Fibroblast of the conjunctiva (primary cell): Measurements from ENCODE around the gene EFNA3.
A peak's percentile ranks its signal among the peaks of the same experiment; 100 is the strongest.

Source experiments
- DNase-seq: peaks from one replicate; pipeline ENCODE4 v3.0.0-alpha.2; 2010; ENCODE audit warnings: low read depth

The EFNA3 gene

DNA sequence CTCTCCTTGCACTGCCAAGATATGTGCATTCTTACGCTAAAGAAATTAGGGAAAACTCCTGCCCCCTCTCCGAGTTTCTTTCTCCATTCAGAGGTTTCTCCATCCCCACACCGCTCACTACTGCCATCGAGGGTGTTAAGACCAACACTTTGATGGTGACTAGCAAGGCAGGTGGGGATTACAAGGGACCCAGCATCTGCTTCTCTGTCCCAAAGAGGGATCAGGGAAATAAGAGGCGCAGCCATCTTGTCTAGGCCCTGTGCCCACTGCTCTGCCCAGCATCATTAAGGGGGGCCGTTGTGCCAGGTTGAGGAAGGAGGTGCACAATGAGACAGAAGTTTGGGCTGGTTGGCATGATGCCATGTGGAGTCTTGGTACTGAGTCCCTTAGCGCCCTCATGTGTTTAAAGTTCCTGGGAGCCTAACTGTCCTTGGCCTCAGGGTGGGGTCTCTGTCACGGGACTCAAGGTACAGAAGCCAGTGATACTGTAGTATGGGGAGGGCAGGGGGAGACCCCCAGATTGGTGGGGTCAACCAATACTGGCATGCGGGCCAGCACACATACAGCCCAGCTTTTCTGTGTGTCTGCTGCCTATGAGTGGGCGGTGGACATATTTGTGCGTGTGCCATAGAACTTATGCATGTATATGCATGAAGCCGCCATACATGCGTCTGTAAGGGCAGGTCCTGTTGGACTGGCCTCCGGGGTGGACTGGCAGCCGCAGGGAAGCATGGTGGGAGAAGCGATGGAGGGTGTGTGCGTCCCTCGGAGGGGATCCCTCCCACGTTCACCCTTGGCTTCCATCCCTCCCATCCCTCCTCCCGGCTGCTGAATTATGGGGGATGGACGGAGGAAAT is 5.5 kb downstream of the EFNA3 start:
- DNase-seq = no peak

DNA sequence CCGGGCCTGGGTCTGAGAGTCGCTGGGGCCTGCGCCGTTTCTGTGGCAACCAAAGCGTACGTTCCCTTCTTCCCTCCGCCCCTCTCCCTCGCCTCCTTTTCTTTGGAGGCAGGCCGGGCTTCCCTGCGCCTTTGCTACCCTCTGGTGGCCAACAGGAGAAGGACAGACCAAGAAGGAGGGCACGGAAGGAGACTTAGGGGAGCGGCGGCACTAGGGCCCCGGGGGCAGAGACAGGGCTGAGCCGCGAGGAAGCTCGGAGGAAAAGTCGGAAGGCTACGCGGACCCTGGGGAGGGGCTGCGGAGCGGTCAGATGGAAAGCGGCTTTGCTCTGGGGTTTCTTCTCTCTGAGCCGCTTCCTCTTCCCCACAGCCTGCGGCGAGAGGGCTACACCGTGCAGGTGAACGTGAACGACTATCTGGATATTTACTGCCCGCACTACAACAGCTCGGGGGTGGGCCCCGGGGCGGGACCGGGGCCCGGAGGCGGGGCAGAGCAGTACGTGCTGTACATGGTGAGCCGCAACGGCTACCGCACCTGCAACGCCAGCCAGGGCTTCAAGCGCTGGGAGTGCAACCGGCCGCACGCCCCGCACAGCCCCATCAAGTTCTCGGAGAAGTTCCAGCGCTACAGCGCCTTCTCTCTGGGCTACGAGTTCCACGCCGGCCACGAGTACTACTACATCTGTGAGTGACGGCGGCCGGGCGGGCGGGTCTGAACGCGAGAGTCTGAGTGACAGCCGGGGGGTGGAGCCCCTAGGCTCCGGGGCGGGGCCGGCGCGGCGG is 6.3 kb downstream of the EFNA3 start:
- DNase-seq = peak; percentile 89

DNA sequence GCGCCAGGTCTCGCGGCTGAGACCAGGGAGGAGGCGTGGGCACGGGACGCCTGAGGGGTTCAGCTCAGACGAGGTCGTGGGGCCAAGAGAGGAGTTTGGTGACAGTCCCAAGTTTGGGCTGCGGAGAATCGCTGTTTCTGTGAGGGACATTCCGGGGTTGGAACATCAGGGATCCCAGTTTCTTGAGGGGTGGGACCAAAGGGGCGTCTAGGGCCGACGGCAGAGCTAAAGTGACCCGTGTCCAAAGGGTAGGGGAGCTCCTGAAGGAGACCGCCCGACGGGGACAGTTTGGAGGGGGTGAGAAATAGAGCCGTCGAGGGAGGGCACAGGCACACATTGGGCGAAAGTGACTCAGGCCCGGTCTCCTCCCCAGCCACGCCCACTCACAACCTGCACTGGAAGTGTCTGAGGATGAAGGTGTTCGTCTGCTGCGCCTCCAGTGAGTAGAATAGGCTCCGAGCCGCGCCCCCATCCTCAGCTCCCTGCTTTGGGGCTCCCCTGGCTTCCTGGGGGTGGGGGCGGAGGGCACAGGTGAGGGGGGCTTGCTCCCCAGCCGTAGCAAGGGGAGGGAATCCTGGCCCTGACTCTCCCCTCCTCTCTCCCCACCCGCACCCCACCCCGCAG is 7.0 kb downstream of the EFNA3 start:
- DNase-seq = no peak

DNA sequence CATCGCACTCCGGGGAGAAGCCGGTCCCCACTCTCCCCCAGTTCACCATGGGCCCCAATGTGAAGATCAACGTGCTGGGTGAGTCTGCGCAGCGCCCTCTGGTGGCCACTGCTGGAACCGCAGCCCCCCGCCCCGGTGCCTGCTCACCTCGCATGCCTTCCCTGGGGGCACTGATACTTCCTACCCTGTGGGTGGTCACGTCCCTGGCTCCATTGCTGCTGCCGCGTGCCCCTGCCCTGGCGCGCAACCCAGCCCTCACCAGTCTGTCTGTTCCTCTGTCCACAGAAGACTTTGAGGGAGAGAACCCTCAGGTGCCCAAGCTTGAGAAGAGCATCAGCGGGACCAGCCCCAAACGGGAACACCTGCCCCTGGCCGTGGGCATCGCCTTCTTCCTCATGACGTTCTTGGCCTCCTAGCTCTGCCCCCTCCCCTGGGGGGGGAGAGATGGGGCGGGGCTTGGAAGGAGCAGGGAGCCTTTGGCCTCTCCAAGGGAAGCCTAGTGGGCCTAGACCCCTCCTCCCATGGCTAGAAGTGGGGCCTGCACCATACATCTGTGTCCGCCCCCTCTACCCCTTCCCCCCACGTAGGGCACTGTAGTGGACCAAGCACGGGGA is 7.6 kb downstream of the EFNA3 start:
- no peak for DNase-seq

DNA sequence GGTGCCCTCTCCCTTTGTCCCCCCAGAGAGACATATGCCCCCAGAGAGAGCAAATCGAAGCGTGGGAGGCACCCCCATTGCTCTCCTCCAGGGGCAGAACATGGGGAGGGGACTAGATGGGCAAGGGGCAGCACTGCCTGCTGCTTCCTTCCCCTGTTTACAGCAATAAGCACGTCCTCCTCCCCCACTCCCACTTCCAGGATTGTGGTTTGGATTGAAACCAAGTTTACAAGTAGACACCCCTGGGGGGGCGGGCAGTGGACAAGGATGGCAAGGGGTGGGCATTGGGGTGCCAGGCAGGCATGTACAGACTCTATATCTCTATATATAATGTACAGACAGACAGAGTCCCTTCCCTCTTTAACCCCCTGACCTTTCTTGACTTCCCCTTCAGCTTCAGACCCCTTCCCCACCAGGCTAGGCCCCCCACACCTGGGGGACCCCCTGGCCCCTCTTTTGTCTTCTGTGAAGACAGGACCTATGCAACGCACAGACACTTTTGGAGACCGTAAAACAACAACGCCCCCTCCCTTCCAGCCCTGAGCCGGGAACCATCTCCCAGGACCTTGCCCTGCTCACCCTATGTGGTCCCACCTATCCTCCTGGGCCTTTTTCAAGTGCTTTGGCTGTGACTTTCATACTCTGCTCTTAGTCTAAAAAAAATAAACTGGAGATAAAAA is 8.4 kb downstream of the EFNA3 start:
- no peak for DNase-seq

DNA sequence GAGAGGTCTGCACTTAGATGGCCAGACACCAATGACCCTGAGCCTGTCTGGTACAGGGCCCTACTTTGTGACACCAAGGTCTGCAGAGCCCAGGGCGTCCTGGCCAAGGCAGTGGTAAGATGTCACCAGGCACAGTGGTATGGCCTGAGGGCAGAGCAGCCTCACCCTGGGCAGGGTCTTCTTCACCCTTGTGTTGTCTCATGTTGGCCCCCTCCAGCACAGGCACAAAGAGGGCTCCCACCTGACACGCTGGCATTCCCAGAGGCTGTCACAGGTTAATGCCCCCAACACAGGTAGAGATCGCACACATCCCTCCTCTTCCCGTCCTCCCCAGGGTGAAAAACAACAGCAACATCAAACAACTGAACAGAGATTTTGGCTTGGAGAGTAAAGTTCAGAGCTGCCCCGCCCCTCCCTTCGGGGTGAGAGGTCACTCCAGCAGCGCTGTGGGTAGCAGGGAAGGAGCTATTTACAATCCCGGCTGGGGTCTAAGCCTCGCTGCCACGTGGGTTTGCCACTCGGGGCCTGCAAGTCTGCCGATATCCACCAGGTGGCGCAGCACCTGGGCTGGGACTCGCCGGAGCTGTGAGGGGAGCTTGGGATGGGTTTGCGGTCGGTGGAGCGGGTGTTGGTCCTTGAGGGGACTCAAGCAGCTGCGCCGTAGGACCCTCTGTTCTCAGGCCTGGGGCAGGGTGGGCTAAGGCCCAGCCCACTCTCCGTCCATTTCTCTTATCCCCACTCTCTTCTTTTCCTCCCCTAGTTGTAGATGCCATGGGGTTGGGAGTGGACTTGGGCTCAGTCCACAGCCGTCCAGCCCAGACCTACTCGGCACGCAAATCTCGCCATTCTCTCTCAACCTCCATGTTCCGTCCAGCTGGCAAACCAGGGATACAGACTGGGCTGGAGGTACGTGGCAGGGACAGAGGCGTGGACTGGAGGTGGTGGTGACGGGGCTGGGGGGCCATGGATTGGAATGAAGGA is 12.7 kb downstream of the EFNA3 start:
- peak; percentile 45 for DNase-seq

DNA sequence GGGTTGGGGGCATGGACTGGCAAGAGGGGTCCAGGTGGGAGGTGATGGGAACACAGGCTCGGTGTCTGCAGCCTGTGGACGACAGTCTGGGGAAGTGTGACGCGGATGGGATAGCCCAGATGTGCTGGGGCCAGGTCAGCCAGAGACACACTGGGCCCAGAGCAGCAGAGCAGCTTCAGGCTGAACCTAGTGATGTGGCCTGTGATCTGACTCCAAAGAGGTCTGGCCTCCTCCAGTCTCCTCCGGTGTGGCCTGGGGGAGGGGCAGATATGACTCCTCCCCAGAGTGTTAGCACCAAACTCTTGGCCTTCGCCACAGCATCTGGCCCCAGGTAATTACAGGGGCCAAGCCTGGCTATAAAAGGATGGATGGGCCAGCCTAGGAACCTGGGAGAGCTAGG is 13.5 kb downstream of the EFNA3 start:
- DNase-seq = no peak

DNA sequence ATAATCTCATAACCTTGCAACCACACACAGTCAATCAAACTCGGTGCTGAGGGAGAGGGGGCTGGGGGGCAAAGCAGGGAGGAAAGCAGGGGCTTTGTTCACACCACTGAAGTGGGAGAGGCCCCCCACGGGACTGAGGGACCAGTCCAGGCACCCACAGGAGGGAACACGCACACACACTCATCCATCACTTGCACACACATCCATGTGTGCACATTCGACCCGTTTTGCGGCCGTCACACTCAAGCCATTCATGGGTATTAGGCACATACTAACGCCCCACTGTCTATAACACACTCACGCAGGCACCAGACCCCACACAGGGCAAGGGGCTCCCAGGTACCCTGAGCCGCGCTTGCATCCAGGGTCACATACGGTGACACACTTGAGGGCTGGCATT is 14.0 kb downstream of the EFNA3 start:
- no peak for DNase-seq

DNA sequence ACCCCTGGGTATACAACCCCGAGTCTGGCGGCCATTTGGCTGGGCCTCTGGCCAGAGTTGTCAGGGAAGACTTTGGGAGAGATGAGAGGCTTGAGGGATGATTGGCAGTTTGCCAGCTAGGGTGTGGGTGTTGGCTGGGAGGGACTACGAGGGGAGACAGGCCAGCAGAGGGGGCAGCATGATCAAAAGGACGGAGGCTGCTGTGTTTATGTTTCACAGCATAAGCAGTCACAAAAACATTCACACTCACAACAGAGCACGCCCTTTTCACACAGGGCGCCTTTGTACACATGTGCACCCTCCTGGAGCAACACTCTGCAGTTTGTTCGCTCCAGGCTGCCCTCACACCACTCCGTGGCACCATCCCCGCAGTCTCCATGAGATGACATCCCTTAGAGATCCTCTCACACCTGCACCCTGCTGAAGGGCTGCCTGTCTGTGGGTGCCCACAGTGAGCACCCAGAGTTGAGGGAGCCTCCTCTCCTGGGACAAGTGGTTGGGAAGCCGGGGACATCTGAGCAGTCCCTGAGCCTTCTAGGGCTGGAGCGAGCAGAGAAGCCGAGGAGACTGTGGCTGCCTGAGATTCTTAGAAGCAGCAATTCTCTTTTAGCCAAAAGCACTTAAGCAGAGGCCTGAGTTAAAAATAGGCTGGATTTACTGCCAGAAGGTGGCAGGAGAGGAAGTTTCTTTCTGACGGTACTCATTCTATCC is 15.4 kb downstream of the EFNA3 start:
- peak; percentile 27 for DNase-seq

DNA sequence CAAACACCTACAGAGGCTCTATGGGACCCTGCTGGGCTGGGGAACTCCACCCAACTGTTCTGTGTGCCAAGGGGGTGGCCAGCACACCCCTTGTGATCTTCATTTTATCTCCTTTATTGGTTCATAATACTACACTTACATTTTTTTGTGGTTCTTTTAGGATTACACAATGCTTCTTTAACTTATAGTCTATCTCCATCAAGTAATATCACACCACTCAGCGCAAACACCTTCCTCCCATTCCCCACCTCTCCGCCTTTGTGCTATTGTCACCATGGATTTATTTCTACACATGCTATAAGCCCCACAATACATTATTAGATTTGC is 15.9 kb downstream of the EFNA3 start:
- DNase-seq = no peak

DNA sequence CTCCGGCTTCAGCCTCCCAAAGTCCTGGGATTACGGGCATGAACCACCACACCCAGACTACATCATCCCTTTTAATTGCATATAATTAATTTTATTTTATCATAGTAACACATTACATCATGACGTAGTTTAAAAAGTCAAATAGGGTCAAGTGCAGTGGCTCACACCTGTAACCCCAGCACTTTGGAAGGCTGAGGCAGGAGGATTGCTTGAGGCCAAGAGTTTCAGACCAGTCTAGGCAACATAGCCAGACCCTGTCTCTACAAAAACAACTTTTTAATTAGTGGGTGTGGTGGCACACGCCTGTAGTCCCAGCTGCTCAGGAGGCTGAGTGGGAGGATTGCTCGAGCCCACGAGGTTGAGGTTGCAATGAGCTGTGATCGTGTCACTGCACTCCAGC is 20.7 kb downstream of the EFNA3 start:
- DNase-seq = no peak

DNA sequence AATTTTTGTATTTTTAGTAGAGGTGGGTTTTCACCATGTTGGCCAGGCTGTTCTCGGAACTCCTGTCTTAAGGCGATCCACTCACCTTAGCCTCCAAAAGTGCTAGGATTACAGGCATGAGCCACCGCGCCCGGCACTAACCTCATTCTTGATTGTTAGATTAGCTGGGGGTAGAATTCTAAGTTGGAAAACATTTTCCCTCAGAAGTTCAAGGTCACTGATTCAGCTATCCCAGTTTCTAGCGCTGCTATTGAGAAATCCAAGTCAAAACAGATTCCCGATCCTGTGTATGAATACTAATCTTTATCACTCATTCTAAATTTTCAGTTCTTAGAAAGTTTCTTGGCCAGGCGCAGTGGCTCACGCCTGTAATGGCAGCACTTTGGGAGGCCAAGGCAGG is 24.7 kb downstream of the EFNA3 start:
- no peak for DNase-seq

DNA sequence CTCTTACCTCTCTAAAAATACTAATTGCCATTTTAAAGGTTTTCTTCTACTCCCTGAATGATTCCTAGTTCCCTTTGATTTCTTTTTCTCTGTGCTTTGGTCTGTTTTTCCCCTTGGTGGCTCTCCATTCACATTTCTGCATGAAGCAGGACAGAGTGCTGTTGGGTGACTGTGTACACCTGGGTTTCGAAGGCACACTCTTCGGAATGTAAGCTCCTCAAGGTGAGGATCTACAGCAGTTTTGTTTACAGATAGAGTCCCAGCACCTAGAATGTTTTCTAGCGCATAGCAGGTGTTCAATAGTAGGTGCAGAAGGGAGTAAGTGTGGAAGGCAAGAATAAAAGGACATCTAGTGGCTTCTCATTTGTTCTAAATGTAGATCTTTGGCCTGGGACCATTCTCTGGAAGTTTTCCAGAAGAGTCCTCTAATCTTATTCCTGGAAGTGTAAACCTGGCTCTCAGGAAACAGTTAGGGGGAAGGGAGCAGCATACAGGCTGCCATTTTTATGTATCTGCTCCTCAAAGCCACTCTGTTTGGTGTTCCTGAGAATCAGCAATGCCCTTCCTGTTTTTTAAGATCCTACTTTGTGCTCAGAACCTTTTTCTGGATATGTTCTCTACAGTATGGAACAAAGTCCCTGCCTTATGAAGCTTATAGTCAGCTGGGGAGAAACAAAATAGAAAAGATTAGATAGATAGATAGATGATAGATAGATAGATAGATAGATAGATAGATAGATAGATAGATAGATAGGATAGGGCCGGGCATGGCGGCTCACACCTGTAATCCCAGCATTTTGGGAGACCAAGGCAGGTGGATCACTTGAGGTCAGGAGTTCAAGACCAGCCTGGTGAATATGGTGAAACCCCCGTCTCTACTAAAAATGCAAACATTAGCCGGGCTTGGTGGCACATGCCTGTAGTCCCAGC is 26.2 kb downstream of the EFNA3 start:
- no peak for DNase-seq

DNA sequence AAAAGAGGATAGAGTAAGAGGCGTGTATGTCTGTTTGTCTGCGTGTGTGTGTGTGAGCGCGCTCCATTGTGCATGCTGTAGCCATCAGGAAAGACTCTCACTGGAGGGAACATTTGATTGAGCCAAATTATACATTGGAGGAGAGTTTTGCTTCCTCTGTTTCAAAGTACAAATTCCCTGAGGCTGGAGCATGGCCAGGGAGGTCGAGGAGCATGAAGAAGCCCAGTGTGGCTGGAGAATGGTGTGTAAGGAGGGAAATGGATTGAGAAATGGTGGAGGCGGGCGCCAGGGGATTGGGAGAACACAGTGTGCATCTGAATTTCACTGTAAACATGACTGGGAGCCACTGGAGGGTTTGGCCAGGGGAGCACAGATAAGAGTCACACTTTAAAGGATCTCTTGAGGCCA is 27.0 kb downstream of the EFNA3 start:
- no peak for DNase-seq

DNA sequence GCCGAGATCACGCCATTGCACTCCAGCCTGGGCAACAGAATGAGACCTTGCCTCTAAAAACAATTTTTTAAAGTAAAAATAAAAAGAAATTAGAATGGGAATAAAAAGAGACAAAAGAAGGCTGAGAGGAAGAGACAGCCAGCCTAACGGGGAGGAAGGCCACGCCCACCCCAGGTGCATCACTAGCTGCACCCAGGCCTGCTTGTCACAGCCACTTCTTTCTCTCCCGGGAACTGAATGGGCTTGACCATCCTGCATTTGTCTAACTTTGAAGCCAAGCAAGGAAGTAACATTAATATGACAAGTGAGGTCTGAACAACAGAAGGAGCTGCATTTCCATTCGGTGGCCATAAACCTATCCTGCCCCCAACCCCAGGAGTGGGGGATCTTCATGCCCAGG is 28.2 kb downstream of the EFNA3 start:
- no peak for DNase-seq

DNA sequence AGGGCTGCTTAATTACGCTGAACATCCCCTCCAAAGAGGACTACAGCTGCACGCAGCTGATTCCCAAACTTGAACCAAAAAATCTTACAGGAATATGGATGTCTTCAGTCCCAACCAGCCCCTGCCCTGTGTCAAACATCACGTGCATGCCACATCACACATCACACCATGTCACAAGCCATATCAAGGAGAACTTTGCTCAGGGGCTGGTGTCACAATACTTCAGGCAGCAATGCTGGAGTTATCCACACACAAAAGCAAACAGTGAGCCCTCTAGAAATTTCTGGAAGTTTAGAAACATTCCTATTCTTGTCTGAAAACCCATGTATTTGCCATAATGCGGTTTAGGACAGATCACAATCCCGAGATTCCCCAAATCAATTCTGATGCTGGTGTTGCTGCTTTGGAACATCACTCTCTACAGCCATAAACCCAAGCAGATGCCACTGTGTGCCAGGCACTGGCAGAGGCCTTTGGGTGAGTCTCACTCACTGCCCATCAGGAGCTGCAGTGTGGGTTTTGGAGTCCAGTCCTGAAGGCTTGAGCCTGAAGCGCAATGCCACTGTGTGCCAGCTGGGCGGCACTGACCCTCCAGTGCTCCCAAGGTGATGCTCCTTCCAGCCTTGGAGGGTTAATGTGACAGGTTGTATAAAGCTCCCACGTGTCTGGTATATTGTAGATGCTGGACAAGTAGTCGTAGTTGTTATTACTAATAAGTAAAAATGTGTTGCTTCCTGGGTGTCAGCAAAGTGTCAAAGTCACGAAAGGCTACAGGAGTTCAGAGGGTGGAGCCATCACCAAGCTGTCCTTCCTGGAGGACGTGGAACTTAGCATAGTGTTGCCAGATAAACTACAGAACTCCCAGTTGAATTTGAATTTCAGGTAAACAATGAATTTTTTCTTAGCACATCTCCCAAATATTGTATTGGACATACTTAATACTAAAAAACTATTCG is 28.9 kb downstream of the EFNA3 start:
- no peak for DNase-seq

DNA sequence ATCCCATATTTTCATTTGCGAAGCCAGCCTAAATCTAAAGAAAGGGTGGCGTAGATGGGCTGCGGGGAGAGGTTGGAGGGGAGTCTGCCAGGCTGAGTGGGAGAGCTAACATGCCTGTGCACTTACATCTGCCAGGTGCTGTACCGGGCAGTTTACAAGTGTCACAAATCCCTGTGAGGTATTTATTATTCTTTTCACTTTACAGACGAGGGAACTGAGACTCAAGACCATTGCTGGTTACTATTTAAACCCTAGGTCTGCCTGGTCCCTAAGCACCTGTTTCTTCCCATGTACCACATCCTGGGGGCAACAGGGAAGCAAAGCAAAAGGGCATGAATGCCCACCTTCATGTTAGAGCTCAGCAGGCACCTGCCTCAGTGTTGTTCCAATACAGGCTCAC is 29.7 kb downstream of the EFNA3 start:
- DNase-seq = no peak

DNA sequence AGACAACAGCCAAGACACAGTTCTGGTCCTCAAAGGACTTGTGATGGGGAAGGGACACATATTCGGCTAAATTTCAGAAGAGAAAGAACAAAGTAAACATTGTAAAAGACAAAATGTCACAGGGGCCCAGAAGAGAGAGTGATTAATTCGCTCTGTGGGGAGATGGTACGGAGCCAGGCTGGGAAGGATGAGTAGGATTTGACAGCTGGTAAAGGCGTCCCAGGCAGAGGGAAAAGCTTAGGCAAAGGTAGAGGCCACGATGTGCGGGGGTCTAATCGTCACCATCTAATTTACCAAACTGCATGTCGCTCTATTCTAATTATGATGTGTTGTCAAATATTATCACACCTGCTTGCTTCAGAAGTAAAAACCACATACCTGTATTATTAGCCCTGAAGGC is 31.7 kb downstream of the EFNA3 start:
- no peak for DNase-seq
